SU-DHL-6 (cell line): ENCODE results near the gene MEIS2.

Experiments used
- H2AFZ ChIP-seq: fragments of 200-600 bp; sonication (generic); 2 replicates; pipeline ENCODE4 v1.6.1; 2014; ENCODE audit warnings: low read depth, mild to moderate bottlenecking, moderate library complexity, mixed read lengths, antibody characterized with exemption, low read length; ENCODE audit not compliant: severe bottlenecking
- H3F3A ChIP-seq: fragments of 200-600 bp; shearing (Covaris generic); 2 replicates; pipeline ENCODE4 v1.6.0; 2016; ENCODE audit warnings: antibody characterized with exemption, mild to moderate bottlenecking; ENCODE audit not compliant: insufficient read depth
- H3K27ac ChIP-seq: fragments of 200-600 bp; sonication (generic); 2 replicates; pipeline ENCODE4 v1.5.1; 2016; ENCODE audit warnings: low read depth, mild to moderate bottlenecking, low read length, moderate library complexity, mixed read lengths
- H3K27me3 ChIP-seq: fragments of 200-600 bp; sonication (generic), shearing (Covaris generic); 2 replicates; pipeline ENCODE4 v1.6.0; 2014; ENCODE audit warnings: mild to moderate bottlenecking, low read length
- H3K36me3 ChIP-seq: fragments of 200-600 bp; sonication (generic); 2 replicates; pipeline ENCODE4 v1.6.1; 2014; ENCODE audit warnings: mild to moderate bottlenecking, low read length, mixed read lengths
- H3K4me2 ChIP-seq: fragments of 300-600, 200-600 bp; shearing (Covaris generic), sonication (generic); 2 replicates; pipeline ENCODE4 v1.6.0; 2014; ENCODE audit warnings: low read length, low read depth, mild to moderate bottlenecking; ENCODE audit not compliant: poor library complexity, severe bottlenecking
- H3K4me3 ChIP-seq: fragments of 200-600 bp; sonication (generic); 2 replicates; pipeline ENCODE4 v1.5.1; 2014; ENCODE audit warnings: antibody characterized with exemption, low read length, mild to moderate bottlenecking, mixed read lengths; ENCODE audit not compliant: insufficient read depth, poor library complexity, severe bottlenecking
- H3K79me2 ChIP-seq: fragments of 200-600 bp; sonication (generic); 2 replicates; pipeline ENCODE4 v1.6.1; 2014; ENCODE audit warnings: mild to moderate bottlenecking, low read length, moderate library complexity; ENCODE audit not compliant: insufficient read depth
- H3K9ac ChIP-seq: fragments of 200-600 bp; sonication (generic); 2 replicates; pipeline ENCODE4 v1.7.0; 2014; ENCODE audit warnings: mild to moderate bottlenecking, low read length
- H3K9me2 ChIP-seq: fragments of 200-600 bp; sonication (generic); replicated peaks from 2 replicates; pipeline ENCODE4 v1.6.1; 2014; ENCODE audit warnings: low read length; ENCODE audit not compliant: insufficient read depth
- H3K9me3 ChIP-seq: fragments of 200-600 bp; sonication (generic); 2 replicates; pipeline ENCODE4 v1.6.1; 2014; ENCODE audit warnings: low read length, mixed read lengths; ENCODE audit not compliant: insufficient read depth
- H4K20me1 ChIP-seq: fragments of 200-600 bp; sonication (generic); 2 replicates; pipeline ENCODE4 v1.6.1; 2014; ENCODE audit warnings: low read depth, mild to moderate bottlenecking, antibody characterized with exemption, low read length, moderate library complexity, mixed read lengths
- EZH2phosphoT487 ChIP-seq: fragments of 200-600 bp; sonication (generic), shearing (Covaris generic); conservative IDR thresholded peaks from 2 replicates; pipeline ENCODE4 v1.6.1; 2018; ENCODE audit warnings: mild to moderate bottlenecking, antibody characterized with exemption, low read length, moderate library complexity, mixed read lengths
- TF ChIP-seq, protein P1 (sequence below): fragments of 200-600 bp; sonication (generic); IDR thresholded peaks from one replicate; pipeline ENCODE4 v1.5.1; 2017; ENCODE audit warnings: antibody characterized with exemption, mild to moderate bottlenecking, low read length, moderate library complexity; ENCODE audit not compliant: insufficient read depth, poor library complexity, severe bottlenecking

The MEIS2 gene

DNA sequence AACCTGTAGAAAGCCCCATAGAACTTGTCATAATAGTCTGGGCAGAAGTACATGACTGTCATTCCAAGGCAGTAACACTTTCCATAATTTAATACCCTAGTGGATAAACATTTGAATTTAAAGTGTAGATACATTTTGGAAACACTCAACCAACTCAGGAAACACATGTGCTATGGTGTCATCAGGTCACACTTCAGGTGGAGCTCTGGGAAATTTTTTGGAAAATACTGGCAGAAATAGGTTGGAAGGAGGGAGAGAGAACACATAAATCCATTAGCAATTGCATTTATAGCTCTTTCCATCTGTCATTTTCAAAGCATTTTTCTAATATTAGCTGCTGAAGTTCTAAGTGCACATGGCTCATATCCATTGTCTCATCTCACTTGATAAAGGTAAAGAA, 135.7 kb downstream of the MEIS2 start:
- no peak overlapping the region for H3K4me3 ChIP-seq
- H3K79me2 ChIP-seq: no peaks in the 10 kb centered on the region
- no peaks in the 10 kb centered on the region for H3K36me3 ChIP-seq
- H3K4me2 ChIP-seq: no peak overlapping the region
- H3K27me3 ChIP-seq: no peaks in the 10 kb centered on the region
- H3K9me2 ChIP-seq: no peaks in the 10 kb centered on the region
- H2AFZ ChIP-seq: no peak overlapping the region
- H4K20me1 ChIP-seq: no peaks in the 10 kb centered on the region
- no peak for TF ChIP-seq EZH2phosphoT487
- TF ChIP-seq, protein P1, sequence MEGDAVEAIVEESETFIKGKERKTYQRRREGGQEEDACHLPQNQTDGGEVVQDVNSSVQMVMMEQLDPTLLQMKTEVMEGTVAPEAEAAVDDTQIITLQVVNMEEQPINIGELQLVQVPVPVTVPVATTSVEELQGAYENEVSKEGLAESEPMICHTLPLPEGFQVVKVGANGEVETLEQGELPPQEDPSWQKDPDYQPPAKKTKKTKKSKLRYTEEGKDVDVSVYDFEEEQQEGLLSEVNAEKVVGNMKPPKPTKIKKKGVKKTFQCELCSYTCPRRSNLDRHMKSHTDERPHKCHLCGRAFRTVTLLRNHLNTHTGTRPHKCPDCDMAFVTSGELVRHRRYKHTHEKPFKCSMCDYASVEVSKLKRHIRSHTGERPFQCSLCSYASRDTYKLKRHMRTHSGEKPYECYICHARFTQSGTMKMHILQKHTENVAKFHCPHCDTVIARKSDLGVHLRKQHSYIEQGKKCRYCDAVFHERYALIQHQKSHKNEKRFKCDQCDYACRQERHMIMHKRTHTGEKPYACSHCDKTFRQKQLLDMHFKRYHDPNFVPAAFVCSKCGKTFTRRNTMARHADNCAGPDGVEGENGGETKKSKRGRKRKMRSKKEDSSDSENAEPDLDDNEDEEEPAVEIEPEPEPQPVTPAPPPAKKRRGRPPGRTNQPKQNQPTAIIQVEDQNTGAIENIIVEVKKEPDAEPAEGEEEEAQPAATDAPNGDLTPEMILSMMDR: no peak
- H3K27ac ChIP-seq: no peak overlapping the region
- H3F3A ChIP-seq: no peaks in the 10 kb centered on the region; the same call in 1 of the 2 replicates
- no peaks in the 10 kb centered on the region for H3K9me3 ChIP-seq
- no peak overlapping the region for H3K9ac ChIP-seq

DNA sequence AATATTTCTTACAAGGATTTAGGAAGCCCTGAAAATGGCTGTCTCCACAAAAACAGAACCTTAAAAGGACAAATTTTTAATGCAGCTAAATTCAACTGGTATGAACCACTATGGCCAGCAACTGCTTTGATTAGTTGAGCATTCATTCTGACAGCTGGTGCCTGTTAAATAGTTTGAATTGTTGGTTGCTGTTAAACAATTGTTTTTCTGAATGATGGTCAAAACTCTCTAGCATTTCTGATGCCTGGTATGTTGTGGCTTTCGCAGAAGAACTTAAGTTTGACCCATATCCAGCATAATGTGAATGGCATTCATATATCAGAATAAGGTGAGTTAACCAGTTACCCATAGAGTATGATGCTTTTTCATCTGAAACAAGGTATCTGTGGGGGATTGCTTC, 138.4 kb downstream of the MEIS2 start:
- Histone ChIP-seq H3F3A (no peaks in the 10 kb centered on the region; the same call in 1 of the 2 replicates), H3K9me2 (no peaks in the 10 kb centered on the region), H3K9ac (no peak overlapping the region), H2AFZ (no peak overlapping the region), H3K36me3 (no peaks in the 10 kb centered on the region), H3K79me2 (no peaks in the 10 kb centered on the region), H3K4me3 (no peak overlapping the region), H3K9me3 (no peaks in the 10 kb centered on the region), H3K27me3 (no peaks in the 10 kb centered on the region), H4K20me1 (no peaks in the 10 kb centered on the region), H3K27ac (no peak overlapping the region), H3K4me2 (no peak overlapping the region)
- TF ChIP-seq, protein P1: no peak
- TF ChIP-seq EZH2phosphoT487: no peak

DNA sequence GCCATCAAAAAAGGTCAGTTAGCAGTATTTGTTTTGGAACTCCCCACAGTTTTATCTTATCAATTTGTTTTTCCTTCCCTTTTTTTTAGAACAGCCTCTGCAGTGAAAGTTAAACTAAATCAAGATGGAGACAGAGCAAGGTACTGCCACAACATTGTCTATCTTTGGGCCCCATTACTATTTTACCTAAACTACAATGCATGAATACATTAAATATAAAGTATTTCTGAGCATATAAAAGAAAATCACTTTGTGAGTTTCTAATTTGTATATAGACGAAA, 139.5 kb downstream of the MEIS2 start:
- H3K4me2 ChIP-seq: no peak overlapping the region
- TF ChIP-seq EZH2phosphoT487: no peak
- TF ChIP-seq, protein P1: no peak
- H2AFZ ChIP-seq: no peak overlapping the region
- H3K27me3 ChIP-seq: no peaks in the 10 kb centered on the region
- no peak overlapping the region for H3K9ac ChIP-seq
- H4K20me1 ChIP-seq: no peaks in the 10 kb centered on the region
- no peaks in the 10 kb centered on the region for H3K9me3 ChIP-seq
- H3K4me3 ChIP-seq: no peak overlapping the region
- H3K9me2 ChIP-seq: no peaks in the 10 kb centered on the region
- no peaks in the 10 kb centered on the region for H3K79me2 ChIP-seq
- H3K36me3 ChIP-seq: no peaks in the 10 kb centered on the region
- no peak overlapping the region for H3K27ac ChIP-seq
- no peaks in the 10 kb centered on the region; the same call in 1 of the 2 replicates for H3F3A ChIP-seq
